HG03097 (cell line): ENCODE results near the gene ODR4.
"Not testable (repeated sequence)": the region's sequence is repeated elsewhere in the genome, so short reads cannot be mapped to it uniquely, and the experiment has no call there.

Experiments used
- ATAC-seq: cut with Tn5 transposase; IDR thresholded peaks from one replicate; pipeline ENCODE4 v1.9.1; 2021; ENCODE audit not compliant: unreplicated experiment, low FRiP score

ODR4 gene

DNA sequence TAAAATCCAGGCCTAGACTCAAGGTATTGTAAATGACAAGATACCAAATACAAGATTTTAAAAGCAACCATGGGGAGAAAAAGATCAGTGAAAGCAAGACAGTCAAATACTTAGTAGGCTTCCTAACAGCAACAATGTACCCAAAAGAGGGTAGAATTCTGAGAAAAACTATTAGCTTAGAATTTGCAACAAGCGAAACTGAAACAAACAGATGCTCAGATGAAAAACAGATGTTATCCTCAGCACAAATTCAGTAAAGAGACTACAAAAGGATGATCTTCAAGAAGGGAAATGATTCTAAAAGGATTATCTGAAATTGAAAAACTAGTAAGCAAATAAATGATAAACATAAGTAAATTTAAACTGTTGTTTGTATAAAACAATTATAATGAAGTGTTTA, 45.3 kb downstream of the ODR4 start:
- ATAC-seq: peak; percentile 79

DNA sequence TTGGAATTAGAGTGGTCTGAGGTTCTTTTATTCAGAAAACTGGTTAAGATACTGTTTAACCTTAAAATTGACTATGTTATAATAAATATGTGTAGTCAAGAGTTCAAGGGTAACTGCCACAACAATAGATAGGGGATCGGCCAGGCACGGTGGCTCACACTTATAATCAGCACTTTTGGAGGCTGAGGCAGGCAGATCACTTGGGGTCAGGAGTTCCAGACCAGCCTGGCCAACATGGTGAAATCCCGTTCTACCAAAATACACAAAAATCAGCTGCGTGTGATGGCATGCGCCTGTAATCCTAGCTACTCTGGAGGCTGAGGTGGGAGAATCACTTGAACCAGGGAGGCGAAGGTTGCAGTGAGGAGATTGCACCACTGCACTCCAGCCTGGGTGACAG, 45.8 kb downstream of the ODR4 start:
- no peak for ATAC-seq

DNA sequence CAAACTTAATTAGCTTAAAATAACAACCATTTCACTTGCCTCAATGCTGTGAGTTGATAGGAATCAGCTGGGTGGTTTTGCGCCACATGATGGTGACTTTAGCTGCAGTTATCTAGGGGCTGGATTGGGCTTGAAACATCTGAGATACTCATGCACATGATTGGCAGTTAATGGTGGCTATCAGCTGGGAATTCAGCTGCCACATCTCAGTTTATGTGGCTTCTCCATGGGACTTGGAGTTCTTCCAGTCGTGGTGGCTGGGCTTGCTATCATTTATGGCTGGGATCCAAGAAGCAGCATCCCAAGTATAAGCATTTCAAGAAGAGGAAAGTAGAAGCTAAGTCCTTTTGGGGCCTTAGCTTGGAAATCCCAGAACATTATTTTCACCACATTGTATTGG, 48.9 kb downstream of the ODR4 start:
- ATAC-seq: no peak

DNA sequence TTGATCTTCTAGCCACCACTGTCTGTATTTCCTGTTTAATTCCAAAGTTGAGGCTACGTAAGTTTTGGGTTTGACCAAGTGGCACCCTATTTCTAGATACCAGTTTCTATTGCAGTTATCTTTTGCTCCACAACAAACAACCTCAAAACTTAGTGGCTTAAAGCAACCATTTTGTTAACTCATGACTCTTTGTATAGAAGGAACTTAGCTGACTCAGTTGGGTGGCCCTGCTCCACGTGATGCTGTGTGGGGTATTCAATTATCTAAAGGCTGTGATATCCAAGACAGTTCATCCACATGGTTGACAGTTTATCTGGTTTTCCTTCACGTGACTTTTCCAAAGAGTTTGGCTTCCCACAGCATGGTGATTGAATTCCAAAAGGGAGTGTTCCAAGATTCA, 50.5 kb downstream of the ODR4 start:
- ATAC-seq: no peak

DNA sequence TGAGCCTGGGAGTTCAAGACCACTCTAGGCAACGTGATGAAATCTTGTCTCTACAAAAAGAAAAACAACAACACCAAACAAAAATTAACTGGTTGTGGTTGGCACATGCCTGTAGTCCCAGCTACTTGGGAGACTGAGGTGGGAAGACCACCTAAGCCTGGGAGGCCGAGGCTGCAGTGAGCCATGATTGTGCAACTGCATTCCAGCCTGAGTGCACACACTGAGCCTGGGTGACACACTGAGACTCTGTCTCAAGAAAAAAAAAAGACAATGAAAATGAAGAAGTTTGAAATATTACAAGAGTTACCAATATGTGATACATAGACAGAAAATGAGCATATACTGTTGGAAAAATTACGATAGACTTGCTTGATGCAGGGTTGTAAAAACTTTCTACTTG, 53.4 kb downstream of the ODR4 start:
- ATAC-seq: no peak

DNA sequence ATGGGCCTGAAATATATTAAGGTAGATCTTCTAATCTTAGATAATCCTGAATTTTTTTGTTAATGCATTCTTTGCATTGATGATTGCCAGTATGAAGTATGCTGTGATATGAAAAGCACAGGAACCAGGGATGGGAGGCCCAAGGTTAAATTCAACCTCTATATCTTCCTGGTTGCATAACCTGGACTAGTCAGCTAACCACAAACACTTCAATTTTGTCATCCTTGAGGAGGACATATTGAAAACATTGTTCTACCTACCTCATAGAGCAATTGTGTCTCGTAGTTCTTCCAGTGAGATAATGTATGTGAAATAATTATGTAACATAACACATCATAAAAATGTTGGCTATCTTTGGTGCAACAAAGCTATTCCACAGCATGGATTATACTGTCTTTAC, 59.7 kb downstream of the ODR4 start:
- ATAC-seq: no peak

DNA sequence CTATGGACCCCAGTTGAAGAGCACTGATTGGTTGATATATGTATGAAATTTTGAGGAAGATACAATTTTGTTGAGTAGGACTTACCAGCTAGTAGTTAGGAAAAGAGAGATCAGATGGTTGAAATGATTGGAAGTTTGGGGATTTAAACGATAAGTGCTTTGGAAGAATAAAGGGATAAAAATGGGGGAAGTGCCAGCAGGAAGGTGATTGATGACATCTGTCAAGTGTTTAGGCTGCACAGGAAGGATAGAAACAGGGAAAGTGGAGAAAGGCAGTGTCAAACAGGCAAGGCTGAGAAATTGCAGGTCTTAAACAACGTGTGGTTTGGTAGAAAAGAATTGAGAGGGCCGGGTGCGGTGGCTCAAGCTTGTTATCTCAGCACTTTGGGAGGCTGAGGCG, 62.9 kb downstream of the ODR4 start:
- ATAC-seq: no peak

DNA sequence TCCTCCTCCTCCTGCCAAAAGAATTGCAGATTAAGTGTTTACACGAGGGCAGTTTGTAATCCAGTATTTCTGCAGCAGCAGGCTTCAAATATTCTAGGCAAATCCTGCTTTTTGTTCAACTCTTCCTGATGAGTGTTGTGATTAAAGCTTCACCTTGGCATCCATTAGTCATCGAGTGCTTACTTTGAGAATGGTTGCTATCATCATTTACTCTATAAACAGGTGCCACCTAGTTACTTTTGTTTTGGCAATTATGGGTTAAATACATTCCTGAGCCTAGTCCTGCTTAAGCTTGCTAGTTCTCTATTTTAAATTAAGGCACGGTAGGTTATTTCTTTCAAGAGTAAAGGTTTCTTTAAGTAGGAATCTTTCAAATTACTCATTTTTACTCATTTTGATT, 64.9 kb downstream of the ODR4 start:
- ATAC-seq: no peak

DNA sequence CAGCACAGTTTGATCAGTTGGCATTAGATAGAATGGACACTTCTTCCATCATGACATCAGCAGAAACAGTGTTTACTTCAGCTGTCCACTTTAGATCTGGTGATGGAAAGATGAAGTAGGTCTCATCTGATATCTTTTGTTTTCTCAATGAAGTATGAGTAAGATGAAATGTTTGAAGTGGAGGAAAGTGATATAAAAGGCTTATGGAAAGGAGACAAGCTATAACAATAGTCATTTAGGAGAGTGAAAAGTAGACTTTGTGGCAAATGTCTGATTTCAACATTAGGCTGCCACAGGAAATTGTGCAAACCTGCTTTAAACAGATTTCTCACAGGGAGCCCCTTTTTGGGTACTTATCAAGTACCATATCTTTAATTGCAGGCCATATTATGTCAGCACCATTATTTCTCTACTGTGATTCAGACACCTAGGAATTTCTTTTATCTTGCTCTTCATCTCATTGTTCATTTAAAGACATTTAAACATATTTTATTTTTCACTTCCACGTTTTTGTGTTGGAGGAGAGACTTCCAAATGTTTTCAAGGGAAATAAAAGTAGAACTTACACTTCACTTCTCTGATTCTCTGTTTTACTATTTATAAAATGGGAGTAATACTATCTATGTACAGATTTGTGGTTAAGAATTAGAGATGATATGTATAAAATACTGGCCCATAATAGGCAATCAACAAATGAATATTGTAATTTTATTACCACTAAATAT, 67.2 kb downstream of the ODR4 start:
- ATAC-seq: no peak

DNA sequence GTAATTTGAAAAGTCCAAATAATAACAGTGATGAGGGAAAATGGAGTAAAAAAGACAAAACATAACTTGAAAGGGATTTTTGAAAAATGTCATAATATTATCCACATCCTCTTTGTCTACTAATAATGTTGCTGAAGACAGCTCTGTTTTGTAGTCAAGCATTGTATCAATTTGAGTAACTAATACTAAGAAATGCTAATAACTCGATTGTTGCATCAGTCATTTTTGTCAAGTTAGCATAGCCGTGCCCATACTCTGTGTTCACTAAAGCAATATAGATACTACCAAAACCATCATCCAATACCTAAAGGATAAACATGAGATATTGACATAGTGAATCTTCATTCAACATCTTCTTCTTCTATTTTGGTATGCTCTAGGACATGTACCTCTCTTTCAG, 68.0 kb downstream of the ODR4 start:
- ATAC-seq: no peak

DNA sequence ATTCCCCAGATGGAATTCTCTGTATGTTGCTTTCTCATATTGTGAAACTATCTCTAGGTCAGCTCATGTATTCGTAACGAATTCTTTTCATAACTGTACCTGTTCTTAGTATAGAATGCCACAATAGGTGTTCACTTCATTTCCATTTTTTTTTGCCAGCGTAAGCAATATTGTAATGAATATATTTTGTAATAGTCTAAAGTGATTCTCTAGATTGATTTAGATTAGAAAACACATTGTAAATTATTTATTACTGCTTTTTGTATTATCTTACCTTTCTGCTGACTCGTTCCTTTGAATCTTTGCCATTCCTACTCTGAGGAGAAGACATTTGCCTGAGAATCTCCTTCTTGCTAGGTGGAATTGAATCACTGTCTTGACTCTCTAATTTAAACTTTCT, 70.5 kb downstream of the ODR4 start:
- ATAC-seq: no peak

DNA sequence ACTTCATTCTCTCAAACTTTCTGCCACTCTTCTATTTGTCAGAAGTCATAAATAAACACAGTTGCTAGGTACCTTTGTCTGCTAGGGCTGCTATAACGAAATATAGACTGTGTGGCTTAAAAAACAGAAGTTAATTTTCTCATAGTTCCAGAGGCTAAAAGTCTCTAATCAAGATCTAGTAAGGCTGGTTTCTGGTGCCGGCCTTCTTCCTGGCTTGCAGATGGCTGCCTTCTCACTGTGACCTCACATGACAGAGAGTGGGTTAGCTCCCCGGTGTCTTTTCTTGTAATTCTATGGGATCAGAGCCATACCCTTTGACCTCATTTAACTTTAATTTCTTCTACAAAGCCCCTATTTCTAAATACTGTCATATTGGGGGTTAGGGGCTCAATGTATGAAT, 79.3 kb downstream of the ODR4 start:
- no peak for ATAC-seq

DNA sequence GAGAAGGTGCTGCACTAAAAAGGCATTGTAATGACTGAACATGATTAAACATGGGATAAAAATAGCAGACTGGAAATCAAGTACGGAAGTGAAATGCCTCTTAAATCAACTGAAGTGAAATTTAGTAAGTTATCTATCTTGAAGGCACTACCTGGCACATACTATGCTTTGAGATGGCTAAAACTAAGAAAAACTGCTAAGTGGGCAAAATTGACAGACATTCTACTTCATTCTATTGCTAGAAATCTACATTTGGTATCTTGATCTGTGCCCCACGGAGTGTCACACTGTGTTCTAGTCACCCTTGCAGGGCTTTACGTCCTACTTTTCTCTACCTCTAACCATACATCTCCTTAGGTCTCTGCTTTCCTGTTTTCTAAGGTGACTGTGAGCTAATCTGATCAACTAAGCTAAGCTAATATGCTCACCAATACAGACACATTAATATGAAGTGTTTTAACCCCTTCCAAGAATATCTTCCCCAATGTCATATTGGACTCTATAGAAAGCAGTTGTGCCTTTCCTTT, 81.2 kb downstream of the ODR4 start:
- no peak for ATAC-seq

DNA sequence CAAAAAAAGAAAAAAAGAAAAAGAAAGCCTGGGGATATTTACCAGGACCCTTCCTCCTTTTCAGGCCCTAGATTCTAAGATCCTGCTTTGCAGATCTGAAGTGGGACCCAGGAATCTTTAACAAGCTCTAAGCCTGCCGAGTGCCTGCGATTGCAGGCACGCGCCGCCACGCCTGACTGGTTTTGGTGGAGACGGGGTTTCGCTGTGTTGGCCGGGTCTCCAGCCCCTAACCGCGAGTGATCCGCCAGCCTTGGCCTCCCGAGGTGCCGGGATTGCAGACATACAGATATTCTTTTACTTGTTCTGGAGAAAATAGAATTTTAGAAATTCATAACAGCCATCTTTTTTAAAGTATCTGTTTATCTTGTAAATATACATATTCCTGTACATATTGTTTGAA, 83.5 kb downstream of the ODR4 start:
- not testable (repeated sequence) for ATAC-seq

DNA sequence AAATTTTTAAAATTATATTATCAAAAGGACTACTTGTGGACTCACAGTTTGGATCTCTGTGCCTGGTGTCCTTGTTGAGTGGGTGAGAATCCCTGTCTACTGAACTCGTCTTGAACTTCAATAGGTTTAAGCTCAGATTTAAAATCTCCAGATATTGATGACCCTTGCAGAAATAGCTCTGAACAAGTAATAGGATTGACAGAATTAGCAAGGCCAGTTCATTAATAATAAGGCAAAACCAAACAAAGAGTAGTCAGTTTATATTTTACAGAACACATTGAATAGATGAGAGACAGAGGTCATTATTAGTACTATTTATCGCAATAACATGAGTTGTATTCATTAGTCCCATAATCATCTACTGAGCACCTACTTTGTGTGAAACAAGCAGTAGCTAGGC, 85.4 kb downstream of the ODR4 start, which contains the start of gene PDC:
PDC (minus strand) TSS at position 101 of the 400 bp plus-strand sequence. CDS start 11,655 bp downstream, outside the sequence.
- ATAC-seq: no peak

DNA sequence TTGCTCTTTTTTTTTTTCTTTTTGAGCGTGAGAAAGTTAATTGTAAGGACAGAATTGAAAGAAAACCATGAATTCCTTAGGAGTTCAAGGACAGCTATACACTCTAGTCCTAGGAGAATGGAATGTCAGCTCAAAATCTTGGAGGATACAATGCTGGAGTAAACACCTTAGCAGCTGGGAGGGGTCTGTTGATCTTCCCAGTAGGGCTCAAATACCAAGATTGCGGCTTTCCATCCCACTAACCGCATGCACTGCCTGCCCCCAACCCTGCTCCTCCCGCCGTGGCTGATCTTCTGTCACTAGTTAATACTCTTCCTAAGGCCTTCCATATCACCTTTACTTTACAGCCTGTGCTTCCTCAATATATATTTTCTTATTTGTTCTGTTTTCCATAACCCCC, 87.9 kb downstream of the ODR4 start:
- no peak for ATAC-seq

DNA sequence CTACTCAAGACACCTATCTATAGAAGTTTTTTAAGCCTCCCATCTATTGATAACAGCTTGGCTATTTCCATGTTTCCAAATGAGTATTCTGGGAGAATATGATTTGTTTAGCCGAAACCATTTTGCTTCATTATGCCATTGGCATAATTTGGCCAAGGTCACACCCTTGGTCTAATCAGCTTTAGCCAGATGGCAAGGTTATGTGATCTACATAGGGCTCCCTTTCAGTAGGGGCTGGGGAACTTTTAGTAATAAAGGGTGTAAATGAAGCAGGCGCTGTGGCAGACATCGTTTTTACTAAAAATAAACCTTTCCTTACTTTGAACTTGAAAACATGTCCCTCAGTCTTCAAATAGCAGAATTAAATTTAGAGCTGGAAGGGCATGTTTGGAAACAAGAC, 88.3 kb downstream of the ODR4 start:
- no peak for ATAC-seq

DNA sequence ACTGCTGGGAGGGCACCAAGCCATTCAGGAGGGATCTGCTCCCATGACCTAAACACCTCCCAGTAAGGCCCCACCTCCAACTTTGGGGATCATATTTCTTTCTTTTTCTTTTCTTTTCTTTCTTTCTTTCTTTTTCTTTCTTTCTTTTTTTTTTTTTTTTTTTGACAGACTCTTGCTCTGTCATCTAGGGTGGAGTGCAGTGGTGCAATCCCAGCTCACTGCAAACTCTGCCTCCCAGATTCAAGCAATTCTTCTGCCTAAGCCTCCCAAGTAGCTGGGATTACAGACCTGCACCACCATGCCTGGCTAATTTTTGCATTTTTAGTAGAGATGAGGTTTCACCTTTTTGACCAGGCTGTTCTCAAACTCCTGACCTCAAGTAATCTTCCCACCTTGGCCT, 89.9 kb downstream of the ODR4 start:
- not testable (repeated sequence) for ATAC-seq

DNA sequence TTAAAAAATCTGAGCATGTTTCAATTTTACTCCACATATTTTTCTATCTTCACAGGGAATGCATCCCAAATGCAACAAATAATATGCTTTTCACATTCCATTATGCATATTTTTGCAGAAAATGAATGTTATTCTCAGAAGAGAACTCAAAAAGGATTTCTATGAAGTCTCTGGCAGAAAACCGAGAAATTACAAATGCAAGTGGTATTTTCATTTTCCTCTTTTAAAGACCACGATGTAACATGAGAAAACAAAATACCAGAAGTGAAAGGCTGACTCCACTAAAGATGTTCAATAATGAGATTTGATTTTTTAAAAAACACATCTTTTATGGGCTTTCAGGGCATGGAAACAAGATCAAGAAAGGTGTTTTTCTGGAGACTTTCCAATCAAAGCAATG, 90.3 kb downstream of the ODR4 start:
- no peak for ATAC-seq
